GM18502 (cell line): Measurements from ENCODE around the gene ABCA2.
"Not testable (repeated sequence)": the region's sequence is repeated elsewhere in the genome, so short reads cannot be mapped to it uniquely, and the experiment has no call there.

ENCODE experiments used
- ATAC-seq: cut with Tn5 transposase; IDR thresholded peaks from one replicate; pipeline ENCODE4 v1.9.1; 2021; ENCODE audit warnings: mild to moderate bottlenecking; ENCODE audit not compliant: unreplicated experiment, poor library complexity

ABCA2 gene

DNA sequence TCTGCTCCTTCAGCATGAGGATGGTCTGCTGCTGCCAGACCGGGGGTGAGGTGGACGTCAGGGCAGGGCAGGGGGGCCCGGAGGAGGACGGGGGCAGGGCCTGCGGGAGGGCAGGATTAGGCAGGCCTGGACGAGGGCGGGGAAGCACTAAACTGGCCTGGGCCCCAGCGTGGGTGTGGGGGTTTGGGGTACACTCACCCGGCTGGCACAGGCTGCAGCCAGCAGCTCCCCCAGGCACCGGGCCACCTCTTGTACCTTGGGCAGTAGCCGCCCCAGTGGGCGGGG, 36.8 kb upstream of the ABCA2 start:
- ATAC-seq, result no peak

DNA sequence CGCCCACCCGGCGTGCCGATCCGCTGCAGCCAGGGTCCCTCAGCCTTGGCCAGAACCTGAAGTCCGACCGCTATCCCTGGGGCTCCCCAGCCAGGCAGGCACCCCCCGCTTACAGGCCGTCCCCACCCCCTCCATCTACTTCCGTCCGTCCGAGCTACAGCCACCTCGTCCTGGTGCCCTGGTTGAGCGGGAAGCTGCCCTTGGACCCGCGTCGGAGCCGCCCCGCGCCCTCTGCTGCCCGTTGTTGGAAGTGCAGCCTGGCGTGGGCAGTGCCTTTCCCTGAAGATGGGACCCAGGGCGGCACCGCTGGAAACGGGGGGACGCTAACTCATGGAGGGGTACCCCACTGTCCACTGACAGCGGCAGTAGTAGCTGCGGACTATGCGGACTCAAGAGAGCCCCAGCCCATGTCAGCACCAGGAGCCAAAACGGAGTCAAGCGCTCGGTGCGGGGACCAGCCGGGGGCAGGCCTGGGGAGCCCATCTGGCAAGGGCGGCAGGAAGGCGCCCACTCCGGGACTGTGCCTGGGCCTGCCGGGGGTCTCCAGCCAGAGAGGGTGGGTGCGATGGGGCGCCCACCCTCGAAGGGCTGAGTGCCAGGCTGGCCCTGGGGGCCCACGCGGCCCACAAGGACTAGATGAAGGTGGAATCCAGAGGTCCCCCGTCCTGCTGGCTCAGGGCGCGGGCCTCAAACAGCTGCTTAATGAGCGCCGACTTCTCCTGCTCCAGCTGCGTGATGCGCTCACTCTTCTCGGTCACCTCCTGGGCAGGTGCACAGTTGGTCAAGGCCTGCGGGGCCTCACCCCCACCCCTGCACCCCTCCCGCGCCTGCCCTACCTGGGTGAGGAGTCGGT, 36.2 kb upstream of the ABCA2 start:
- ATAC-seq, result no peak

DNA sequence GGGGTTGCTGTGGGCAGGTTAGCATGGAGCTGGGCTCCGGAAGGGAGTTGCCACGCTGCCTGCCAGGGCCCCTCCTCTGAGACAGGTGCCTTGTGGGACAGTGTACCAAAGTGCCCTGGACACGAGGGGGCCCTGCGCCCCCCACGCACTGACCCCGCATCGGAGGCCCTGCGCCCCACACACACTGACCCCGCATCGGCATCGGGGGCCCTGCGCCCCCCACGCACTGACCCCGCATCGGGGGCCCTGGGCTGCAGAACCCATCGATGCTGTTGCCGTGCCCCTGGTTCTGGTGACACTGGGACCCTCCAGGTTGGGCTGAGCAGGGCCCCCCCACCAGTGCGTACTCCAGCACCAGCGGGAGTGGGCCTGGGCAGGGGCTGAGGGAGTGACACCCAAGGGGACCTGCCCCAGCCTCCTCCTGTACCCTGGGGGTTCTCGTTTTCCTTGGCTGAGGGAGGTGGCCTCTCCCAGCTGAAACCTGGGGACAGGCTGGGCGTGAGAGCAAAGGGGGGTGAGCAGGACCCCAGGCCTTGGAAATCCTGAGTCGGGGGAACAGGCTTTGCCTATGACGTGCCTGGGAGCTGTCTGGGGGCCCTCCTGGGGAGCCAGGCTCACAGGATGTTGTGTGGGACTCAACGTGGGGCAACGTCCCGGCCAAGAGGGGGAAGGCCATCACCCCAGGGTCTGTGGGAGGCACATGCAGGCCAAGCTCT, 35.4 kb upstream of the ABCA2 start:
- ATAC-seq, result no peak

DNA sequence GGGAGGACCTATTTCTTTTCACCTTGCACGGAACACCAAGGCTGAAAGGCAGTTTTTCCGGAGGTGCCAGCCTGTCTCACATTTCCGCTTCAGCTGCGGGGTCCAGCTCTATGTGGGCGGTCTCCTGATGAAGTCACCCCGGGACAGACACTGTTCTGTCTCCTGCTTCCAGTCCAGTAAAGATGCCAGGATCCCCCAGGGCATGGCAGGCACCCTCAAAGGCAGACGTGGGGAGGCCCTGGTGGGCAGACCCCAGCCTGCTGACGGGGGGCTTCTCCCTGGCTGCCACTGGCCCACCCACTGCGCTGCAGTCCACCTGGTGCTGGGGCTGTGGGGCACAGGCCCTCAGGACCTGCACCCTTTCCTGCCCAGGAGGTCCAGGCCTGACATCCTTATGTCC, 34.8 kb upstream of the ABCA2 start:
- ATAC-seq, result not testable (repeated sequence)

DNA sequence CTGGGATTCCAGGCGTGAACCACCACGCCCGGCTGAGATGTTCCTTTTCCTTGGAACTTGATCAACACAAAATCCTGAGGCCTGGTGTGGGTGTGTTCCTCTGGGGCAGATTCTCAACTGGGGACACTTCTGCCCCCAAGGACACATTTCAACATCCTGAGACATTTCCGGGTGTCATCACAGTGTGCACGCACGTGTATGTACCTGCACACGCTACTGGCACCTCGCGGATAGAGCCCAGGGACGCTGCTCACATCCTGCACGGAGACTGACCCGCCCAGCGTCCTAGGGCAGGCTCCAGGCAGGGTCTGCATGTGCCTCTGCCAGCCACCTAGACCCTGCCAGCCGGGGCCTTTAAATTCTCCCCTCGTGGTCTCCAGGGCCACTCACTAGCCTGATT, 34.3 kb upstream of the ABCA2 start:
- ATAC-seq, result no peak

DNA sequence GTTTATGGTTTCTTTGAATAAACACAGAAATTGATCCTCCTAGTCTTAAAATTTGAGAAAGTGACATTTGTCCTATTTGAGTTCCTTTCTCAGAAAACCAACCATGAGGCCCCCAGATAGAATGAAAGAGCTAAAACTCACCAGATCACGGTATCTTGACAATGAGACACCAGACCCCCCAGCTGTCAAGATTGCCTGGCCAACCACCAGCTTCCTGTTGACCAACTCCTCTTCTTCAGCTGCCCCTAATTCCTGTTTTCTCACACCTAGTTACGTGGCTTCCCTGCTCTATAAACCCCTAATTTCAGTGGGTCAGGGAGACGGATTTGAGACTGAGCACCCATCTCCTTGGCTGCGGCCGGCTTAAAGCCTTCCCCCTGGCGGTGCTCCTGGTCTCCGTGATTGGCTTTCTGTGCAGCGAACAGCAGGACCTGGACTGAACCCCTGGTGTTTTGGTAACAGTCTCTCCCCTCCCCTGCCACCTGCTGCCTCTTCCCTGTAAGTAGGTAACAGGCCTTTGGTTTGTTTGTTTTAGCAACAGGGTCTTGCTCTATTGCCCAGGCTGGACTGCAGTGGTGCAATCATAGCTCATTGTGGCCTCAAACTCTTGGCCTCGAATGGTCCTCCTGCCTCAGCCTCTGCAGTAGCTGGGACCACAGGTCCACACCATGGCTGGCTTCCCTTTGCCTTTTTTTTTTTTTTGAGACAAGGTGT, 30.6 kb upstream of the ABCA2 start:
- no peak for ATAC-seq

DNA sequence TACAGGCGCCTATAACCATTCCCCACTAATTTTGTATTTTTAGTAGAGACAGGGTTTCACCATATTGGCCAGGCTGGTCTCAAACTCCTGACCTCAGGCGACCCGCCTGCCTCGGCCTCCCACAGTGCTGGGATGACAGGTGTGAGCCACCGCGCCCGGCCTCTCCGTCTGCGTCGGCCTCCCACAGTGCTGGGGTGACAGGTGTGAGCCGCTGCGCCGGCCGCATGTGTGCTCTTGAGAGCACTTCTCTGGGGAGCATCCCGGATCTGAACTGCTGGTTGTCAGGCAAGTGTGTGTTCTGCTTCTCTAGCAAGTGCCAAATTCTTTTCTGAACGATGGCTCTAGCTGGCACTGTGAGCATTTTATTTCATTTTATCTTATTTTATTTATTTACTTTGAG, 29.5 kb upstream of the ABCA2 start:
- ATAC-seq, result no peak

DNA sequence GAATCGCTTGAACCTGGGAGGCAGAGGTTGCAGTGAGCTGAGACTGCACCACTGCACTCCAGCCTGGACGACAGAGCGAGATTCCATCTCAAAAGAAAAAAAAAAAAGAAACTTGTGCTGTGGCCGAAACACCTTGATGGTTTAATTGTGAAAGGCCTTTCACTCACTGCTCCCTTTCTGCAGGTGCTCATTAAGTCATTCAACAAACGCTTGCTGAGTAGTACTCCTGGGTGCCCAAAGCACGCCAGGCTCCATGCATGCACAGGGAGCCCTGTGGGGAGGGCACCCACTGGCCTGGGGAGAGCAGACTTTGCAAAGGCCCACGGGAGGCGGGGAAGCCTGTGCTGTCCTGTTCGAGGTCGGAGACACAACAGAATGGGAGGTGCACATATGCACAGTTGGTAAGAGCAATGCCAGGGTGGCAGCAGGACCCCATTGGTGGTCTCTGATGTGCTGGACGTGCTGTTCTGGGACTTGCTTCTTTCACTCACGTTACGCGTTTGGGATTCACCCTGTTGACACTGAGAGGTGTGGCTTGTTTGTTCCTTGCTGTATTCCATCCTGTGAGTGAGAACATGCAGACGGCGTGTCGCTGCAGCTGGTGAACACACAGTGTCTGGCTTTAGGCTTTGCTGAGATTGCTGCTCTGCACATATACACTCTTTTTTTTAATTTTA, 28.8 kb upstream of the ABCA2 start:
- ATAC-seq, result no peak

DNA sequence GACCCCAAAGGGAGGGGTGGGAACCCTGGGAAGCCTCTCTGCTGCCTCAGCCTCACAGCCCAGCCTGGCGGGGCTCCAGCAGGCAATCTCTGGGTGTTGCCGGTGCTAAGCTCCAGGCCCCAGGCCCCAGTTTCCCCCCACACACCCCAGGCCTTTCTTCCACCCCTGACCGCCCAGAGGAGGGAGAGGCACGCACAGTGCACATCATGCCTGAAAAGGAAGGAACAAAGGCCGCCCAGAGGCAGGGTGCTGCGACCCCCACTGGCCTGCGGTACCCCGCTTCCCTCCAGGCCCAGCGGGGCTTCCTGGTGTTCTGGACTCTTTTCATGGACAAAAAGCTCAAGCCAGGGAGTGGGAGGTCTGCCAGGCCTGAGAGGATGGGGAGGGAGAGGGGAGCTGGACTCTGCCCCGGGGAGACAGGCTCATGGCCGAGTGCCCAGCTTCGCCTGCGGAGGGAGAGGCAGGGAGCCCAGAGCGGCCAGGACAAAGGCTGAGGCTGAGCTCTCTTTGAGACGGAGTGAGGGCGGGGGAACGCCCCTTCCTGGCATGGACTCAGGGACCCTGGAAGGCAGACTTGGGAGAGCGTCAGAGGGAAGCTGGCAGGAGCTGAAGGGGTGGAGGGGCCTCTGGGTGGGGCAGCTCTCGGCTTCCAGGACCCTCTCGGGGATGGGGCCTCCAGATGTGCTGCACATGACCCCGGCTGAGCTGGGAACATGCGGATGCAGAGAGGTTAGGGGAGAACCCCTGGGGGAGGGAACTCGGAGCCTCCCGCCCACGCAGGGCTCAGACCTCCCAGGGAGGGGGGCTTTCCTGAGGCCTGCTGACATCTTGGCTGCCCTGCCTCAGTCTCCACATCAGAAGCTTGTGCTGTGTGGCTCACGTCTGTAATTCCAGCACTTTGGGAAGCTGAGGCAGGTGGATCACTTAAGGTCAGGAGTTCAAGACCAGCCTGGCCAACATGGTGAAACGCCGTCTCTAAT, 27.6 kb upstream of the ABCA2 start:
- ATAC-seq, result no peak

DNA sequence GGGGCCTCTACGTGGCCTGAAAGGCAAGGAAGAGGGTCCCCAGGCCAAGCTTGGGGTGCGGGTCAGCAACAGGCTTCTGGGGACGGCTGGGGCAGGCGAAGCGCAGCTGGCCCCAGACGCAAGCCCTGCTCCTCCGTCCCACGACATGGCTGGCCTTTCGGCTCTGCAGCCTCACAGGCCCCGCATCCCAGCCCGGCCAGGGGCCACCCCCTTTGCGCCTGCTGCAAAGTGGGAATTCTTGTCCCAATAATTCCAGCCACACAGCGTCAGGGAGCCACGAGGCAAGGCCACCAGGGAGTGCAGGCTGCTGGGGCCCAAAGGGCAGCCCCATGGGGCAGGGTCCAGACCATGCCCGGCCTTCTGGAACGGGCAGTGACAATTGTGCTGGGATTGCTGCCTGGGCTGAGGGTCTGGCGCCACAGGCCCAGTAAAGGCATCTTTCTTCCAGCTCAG, 26.9 kb upstream of the ABCA2 start:
- ATAC-seq, result no peak

DNA sequence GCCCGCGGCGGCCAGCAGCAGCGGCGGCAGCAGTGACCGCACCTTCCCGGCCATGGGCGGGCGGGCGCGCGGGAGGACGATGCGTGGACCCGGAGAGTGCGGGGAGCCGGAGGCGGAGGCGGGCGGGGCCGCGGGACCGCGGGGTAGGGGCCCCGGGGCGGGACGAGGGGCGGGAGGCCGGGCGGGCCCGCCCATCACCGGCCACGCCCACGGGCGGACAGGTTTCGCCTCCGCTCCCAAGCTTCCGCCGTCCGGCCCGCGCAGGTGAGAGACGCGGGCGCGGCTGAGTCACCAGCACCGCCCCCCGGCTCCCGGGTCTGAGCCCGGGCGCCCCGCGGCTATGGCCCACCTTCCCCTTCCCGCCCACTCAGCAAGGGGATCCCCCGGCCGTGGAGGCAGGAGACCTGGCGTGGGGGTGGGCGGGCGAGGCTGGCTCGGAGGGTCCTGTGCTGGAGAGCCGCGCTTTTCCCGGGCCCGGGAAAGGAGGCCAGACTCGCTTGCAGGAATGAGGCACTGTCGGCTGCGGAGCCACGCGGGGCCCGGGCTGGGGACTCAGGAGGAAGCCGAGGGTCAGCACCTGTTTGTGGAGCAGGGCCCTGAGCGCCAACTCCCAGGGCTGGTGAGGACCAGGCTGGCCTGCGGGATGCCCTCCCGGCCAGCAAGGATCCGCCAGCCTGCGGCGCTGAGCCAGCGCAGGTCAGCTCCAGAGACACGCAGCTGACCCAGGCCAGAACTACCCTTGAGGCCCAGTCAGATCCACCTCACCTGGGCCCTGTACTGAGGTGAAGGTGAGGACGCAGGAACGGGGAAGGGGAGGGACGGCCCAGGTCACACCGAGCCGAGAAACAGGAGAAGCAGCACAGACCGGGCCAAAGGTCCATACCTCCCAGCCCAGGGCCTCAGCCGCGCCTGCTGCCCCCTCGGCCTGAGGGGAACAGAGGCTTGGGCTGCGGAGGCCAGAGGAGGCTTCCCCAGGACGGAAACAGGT, 26.2 kb upstream of the ABCA2 start, which contains the start of gene ENTPD2:
Gene ENTPD2 (minus strand): TSS at position 118 of the 988 bp plus-strand sequence. CDS start 64 bp downstream, at position 54.
- no peak for ATAC-seq

DNA sequence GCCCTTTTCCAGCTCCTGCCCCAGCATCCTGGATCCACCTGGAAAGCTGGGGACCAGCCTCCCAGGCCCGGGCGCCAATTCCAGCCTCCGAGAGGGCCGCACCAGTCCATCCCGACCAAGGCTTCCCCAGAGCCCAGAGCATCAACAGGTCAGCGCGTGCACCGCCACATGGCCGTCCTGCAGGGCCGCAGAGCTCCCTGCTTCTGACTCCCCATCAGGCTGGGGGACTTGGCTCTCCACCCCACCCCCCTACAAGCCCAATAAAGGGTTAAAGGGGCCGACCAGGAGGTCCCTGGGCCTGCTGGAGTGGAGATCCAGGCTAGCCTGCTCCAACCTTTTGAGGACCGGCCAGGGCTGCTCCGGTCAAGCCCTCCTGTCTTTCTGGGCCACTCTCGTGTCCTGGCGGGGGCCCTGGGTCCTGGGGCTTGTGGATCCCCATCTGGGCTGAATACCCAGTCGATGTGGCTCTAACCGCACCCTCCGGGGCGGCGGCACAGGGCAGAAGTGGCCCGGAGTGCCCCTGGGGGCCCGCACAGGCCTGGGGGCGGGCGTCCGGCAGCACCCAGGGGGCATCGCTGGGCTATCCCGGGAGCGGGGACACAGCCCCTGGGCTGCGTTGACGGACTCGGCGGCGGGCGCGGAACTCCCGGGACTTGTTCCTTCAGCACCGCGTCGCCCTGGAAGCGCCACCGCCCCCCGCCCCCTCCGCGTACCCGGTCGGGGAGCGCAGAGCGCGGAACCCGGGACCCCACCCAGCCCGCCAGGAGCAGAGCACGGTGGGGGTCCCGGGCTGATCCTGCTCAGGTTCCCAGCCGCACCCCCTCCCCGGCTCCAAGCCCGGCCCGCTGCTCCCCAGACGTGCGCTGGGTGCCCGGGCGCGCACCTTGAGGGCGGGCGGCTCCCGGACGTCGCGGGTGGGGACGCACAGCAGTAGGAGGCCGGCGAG, 25.2 kb upstream of the ABCA2 start:
- no peak for ATAC-seq

DNA sequence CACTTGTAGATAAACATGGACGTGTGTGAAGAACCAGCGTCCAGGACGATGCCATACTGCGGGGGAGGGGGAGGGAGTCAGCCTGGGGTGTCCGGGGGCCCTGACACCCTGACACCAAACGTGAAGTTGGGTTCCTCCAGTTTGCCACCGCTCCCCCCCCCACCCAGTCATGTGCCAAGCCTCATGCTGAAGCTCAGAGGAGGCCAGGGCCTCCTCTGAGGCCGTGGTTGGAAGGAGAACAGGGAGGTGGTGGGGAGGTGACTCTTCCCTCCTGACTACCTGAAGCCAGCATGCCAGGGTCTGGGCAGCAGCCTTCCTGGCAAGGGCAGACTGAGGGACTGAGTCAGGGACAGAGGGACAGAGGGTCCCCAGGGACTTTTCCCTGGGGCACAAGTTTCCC, 24.3 kb upstream of the ABCA2 start:
- no peak for ATAC-seq

DNA sequence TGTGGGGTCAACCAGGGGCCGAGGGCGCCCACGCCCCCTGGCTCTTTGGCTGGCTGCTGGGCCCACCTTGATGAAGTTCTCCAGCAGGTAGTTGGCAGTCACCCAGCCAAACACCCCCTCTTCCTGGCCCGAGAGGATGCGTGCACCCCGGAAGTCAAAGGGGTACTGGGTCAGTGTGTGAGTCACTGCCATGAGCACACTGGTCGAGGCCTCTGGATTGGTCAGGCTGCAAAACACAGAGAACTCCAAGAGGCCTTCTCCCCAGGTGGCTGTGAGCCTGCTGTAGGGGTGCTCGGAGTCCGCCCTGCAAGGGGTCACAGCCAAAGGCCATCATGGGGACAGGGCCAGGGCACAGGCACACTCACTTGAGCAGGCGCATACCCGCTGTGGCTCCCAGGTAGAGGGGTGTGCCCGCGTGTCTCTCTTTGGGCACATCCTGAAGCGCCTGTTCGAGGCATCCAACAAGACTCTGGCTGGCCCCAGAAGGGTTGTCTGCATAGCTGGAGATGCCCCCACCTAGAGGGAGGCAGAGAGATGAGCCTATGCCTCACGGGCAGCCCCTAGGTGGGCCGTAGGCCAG, 23.2 kb upstream of the ABCA2 start:
- ATAC-seq, result no peak

DNA sequence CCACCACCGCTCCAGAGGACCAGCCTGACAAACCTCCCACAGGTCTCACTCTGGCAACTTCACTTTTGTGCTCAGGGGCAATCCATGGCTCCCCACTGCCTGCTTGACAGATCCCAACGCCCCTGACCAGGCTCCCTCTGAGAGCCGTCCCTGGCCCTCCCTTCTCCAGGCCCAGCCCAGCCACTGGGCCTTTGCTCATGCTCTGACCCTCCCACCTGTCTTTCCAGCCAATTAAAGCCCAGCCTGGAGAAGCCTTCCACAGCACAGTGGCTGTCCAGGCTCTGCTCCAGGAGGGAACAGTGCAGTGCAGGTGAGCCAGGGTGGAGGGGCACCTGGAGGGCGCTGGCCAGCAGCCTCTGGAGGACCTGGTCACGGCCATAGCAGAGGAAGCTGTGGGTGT, 22.5 kb upstream of the ABCA2 start:
- no peak for ATAC-seq

DNA sequence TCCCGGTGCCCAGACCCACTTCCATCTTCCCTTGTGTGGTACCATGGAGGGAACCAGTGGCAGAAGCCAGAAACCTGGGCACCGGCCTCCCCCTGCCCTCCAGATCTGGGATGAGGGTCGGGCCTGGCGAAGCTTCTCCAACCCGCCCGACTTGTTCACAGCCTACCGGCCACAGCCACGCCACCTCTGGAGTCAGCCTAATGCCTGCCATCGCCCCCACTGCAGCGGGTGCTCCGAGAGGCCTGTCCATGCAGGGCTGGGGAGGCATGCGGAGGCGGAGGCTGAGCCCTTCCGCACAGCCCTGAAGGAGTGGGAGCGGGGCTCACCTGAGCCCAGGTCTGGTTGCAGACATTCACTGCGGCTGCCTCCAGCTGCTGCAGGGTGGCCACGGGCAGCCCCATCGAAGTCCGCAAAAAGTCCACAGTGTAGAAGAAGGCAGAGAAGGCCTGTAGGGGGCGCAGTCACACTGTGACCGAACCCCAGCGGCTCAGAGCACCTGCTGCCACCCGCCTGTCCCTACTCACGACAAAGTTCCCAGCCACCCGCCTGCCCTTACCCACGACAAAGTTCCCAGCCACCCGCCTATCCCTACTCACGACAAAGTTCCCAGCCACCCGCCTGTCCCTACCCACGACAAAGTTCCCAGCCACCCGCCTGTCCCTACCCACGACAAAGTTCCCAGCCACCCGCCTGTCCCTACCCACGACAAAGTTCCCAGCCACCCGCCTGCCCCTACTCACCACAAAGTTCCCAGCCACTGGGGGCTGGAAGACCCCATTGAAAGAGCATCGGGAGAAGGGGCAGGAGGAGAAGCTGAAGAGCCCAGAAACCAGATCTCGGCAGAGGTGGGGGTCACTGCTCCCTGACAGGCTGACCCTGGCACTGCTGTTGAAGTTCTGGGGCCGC, 21.8 kb upstream of the ABCA2 start:
- ATAC-seq, result no peak
